Neural cell (in vitro differentiated cells): Measurements from ENCODE around the gene MAN2A2. TPM values are rescaled to one million over a fixed set of nuclear protein-coding genes. Genes with fewer than 3 reads are reported as not detected.

ENCODE experiments used
- H2AFZ ChIP-seq: fragments of 200-600, 300-800 bp; sonication (generic), shearing (Covaris generic); 2 replicates; pipeline ENCODE4 v1.6.0; 2014; ENCODE audit warnings: low read depth, mild to moderate bottlenecking, antibody characterized with exemption, low read length, moderate library complexity
- H3F3A ChIP-seq: fragments of 200-600 bp; shearing (Covaris generic); 2 replicates; pipeline ENCODE4 v1.6.1; 2016; ENCODE audit warnings: mild to moderate bottlenecking, moderate library complexity, mixed read lengths, antibody characterized with exemption, low read length; ENCODE audit not compliant: insufficient read depth, poor library complexity, severe bottlenecking
- H3K27ac ChIP-seq: fragments of 200-600, 300-800 bp; sonication (generic), shearing (Covaris generic); 2 replicates; pipeline ENCODE4 v1.5.1; 2014; ENCODE audit warnings: mild to moderate bottlenecking, low read length, moderate library complexity
- H3K27me3 ChIP-seq: fragments of 300-800, 200-600 bp; sonication (generic), shearing (Covaris generic); 2 replicates; pipeline ENCODE4 v1.6.0; 2014; ENCODE audit warnings: mild to moderate bottlenecking, low read depth, low read length, moderate library complexity; ENCODE audit not compliant: insufficient read depth
- H3K36me3 ChIP-seq: fragments of 300-800, 200-600 bp; sonication (generic), shearing (Covaris generic); 2 replicates; pipeline ENCODE4 v1.5.1; 2014; ENCODE audit warnings: mild to moderate bottlenecking, antibody characterized with exemption, low read length, moderate library complexity; ENCODE audit not compliant: insufficient read depth
- H3K4me2 ChIP-seq: fragments of 300-800, 200-600 bp; sonication (generic), shearing (Covaris generic); 2 replicates; pipeline ENCODE4 v1.6.0; 2014; ENCODE audit warnings: mild to moderate bottlenecking, low read length
- H3K4me3 ChIP-seq: fragments of 300-800, 200-600 bp; sonication (generic), shearing (Covaris generic); 2 replicates; pipeline ENCODE4 v1.5.1; 2014; ENCODE audit warnings: mild to moderate bottlenecking, low read length, moderate library complexity
- H3K79me2 ChIP-seq: fragments of 200-600 bp; shearing (Covaris generic); replicated peaks from 2 replicates; pipeline ENCODE4 v1.6.0; 2014; ENCODE audit warnings: mild to moderate bottlenecking, low read length, moderate library complexity; ENCODE audit not compliant: insufficient read depth
- H3K9ac ChIP-seq: fragments of 300-800, 200-600 bp; sonication (generic), shearing (Covaris generic); 2 replicates; pipeline ENCODE4 v1.6.1; 2016; ENCODE audit warnings: mild to moderate bottlenecking, low read length, mixed read lengths
- H3K9me2 ChIP-seq: fragments of 200-600 bp; shearing (Covaris generic); 2 replicates; pipeline ENCODE4 v1.6.1; 2016; ENCODE audit warnings: mild to moderate bottlenecking, low read length, mixed read lengths; ENCODE audit not compliant: insufficient read depth
- H3K9me3 ChIP-seq: fragments of 200-600, 300-800 bp; sonication (generic), shearing (Covaris generic); 2 replicates; pipeline ENCODE4 v1.6.1; 2016; ENCODE audit warnings: mild to moderate bottlenecking, mixed run types, low read length, moderate library complexity, mixed read lengths
- H4K20me1 ChIP-seq: fragments of 200-600 bp; shearing (Covaris generic); 2 replicates; pipeline ENCODE4 v1.6.1; 2016; ENCODE audit warnings: mild to moderate bottlenecking, mixed run types; ENCODE audit not compliant: insufficient read depth
- EP300 ChIP-seq: fragments of 450-650 bp; conservative IDR thresholded peaks from 2 replicates; pipeline ENCODE4 v1.6.1; 2014; ENCODE audit warnings: antibody characterized with exemption, mild to moderate bottlenecking, moderate library complexity; ENCODE audit not compliant: poor library complexity, severe bottlenecking
- EZH2 ChIP-seq: fragments of 200-600, 300-800 bp; shearing (Covaris generic), sonication (generic); IDR thresholded peaks from 2 replicates; pipeline ENCODE4 v1.6.1; 2014; ENCODE audit warnings: antibody characterized with exemption, low read length, borderline replicate concordance, mild to moderate bottlenecking; ENCODE audit not compliant: insufficient read depth, poor library complexity, severe bottlenecking
- MXI1 ChIP-seq: fragments of 450-650 bp; conservative IDR thresholded peaks from 2 replicates; pipeline ENCODE4 v1.6.1; 2014; ENCODE audit warnings: antibody characterized with exemption, mild to moderate bottlenecking; ENCODE audit not compliant: poor library complexity, severe bottlenecking
- POLR2AphosphoS5 ChIP-seq: IDR thresholded peaks from 2 replicates; pipeline ENCODE4 v1.6.1; 2012
- RAD21 ChIP-seq: fragments of 450-650 bp; conservative IDR thresholded peaks from 2 replicates; pipeline ENCODE4 v1.6.1; 2014; ENCODE audit warnings: antibody characterized with exemption, mild to moderate bottlenecking, moderate library complexity
- SMC3 ChIP-seq: fragments of 450-650 bp; conservative IDR thresholded peaks from 2 replicates; pipeline ENCODE4 v1.6.1; 2014; ENCODE audit warnings: antibody characterized with exemption, mild to moderate bottlenecking, moderate library complexity; ENCODE audit not compliant: poor library complexity
- TAF1 ChIP-seq: IDR thresholded peaks from 2 replicates; pipeline ENCODE4 v1.6.1; 2012; ENCODE audit warnings: low read depth
- polyA plus RNA-seq: library from polyadenylated mRNA; depleted of rRNA; stranded (reverse); fragments of >200 nt; gene quantifications from 2 replicates; pipeline ENCODE4 v1.2.3, GENCODE V29; 2014
- TF ChIP-seq, protein P1 (sequence below): IDR thresholded peaks from 2 replicates; pipeline ENCODE4 v1.6.1; 2012; ENCODE audit warnings: borderline replicate concordance
- TF ChIP-seq, protein P2 (sequence below): fragments of 450-650 bp; IDR thresholded peaks from 2 replicates; pipeline ENCODE4 v1.5.1; 2014; ENCODE audit warnings: antibody characterized with exemption, mild to moderate bottlenecking, moderate library complexity; ENCODE audit not compliant: poor library complexity, severe bottlenecking

Gene MAN2A2
- polyA plus RNA-seq, 1 donor from 2014 or later = 59.8 TPM

DNA sequence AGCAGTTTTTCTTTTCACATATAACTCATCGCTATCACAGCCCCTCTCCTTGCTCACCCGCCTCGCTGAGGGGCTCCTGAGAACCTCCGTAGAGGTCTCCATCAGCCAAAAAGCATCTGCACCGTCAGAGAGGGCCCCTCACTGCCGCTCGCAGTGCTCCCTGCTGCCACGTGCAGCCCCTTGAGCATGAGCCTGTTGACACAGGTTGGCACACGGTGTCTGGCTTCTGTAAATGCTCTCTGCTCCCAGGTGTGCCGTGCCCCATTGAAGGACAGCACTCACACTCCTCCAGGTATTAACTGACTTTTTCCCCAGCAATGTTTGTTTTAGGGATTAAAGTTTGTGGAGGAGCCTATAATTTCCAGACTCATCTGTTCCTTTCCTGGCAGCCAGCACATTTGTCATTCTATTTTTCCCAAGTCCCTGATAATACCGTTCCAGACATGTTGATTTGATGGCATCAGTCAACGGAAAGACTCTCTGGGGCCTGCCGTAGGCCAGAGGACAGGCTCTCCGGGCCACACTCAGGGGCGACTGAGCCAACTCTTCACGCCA lies 36.9 kb upstream of the MAN2A2 start:
- no peaks in the 10 kb centered on the region for H3K9me3 ChIP-seq
- H3K36me3 ChIP-seq = no peaks in the 10 kb centered on the region
- no peaks in the 10 kb centered on the region for H3K9me2 ChIP-seq
- no peak for TF ChIP-seq SMC3
- TF ChIP-seq, protein P1, sequence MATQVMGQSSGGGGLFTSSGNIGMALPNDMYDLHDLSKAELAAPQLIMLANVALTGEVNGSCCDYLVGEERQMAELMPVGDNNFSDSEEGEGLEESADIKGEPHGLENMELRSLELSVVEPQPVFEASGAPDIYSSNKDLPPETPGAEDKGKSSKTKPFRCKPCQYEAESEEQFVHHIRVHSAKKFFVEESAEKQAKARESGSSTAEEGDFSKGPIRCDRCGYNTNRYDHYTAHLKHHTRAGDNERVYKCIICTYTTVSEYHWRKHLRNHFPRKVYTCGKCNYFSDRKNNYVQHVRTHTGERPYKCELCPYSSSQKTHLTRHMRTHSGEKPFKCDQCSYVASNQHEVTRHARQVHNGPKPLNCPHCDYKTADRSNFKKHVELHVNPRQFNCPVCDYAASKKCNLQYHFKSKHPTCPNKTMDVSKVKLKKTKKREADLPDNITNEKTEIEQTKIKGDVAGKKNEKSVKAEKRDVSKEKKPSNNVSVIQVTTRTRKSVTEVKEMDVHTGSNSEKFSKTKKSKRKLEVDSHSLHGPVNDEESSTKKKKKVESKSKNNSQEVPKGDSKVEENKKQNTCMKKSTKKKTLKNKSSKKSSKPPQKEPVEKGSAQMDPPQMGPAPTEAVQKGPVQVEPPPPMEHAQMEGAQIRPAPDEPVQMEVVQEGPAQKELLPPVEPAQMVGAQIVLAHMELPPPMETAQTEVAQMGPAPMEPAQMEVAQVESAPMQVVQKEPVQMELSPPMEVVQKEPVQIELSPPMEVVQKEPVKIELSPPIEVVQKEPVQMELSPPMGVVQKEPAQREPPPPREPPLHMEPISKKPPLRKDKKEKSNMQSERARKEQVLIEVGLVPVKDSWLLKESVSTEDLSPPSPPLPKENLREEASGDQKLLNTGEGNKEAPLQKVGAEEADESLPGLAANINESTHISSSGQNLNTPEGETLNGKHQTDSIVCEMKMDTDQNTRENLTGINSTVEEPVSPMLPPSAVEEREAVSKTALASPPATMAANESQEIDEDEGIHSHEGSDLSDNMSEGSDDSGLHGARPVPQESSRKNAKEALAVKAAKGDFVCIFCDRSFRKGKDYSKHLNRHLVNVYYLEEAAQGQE = no peak
- no peak for TF ChIP-seq RAD21
- no peak for TF ChIP-seq TAF1
- TF ChIP-seq EZH2 = no peak
- TF ChIP-seq, protein P2, sequence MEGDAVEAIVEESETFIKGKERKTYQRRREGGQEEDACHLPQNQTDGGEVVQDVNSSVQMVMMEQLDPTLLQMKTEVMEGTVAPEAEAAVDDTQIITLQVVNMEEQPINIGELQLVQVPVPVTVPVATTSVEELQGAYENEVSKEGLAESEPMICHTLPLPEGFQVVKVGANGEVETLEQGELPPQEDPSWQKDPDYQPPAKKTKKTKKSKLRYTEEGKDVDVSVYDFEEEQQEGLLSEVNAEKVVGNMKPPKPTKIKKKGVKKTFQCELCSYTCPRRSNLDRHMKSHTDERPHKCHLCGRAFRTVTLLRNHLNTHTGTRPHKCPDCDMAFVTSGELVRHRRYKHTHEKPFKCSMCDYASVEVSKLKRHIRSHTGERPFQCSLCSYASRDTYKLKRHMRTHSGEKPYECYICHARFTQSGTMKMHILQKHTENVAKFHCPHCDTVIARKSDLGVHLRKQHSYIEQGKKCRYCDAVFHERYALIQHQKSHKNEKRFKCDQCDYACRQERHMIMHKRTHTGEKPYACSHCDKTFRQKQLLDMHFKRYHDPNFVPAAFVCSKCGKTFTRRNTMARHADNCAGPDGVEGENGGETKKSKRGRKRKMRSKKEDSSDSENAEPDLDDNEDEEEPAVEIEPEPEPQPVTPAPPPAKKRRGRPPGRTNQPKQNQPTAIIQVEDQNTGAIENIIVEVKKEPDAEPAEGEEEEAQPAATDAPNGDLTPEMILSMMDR = no peak
- TF ChIP-seq MXI1 = no peak
- TF ChIP-seq POLR2AphosphoS5 = no peak
- no peak for TF ChIP-seq EP300
- no peak overlapping the region for H3K9ac ChIP-seq
- H3K27ac ChIP-seq = no peak overlapping the region
- H3K79me2 ChIP-seq = no peaks in the 10 kb centered on the region
- no peak overlapping the region for H2AFZ ChIP-seq
- no peaks in the 10 kb centered on the region for H3K27me3 ChIP-seq
- H3K4me2 ChIP-seq = no peak overlapping the region
- no peaks in the 10 kb centered on the region for H3F3A ChIP-seq
- H4K20me1 ChIP-seq = no peaks in the 10 kb centered on the region
- H3K4me3 ChIP-seq = no peak overlapping the region

DNA sequence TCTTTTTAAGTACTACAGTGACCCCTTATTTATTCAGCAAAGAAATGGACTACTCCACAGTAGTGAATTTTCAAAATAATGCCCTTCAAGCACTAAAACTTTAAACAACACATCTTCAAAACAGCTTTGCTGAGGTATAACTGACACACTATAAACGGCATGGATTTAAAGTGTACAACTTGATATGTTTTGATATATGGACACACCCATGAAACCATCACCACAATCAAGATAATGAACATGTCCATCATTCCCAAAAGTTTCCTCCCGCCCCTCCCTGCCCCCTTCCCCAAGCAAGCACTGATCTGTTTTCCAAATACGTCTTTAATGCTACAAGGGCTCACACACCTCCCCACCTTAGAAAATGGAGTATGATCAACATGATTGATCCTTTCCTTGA lies 36.3 kb upstream of the MAN2A2 start:
- Histone ChIP-seq H3F3A (no peaks in the 10 kb centered on the region), H3K9me2 (no peaks in the 10 kb centered on the region), H3K9me3 (no peaks in the 10 kb centered on the region), H3K36me3 (no peaks in the 10 kb centered on the region), H4K20me1 (no peaks in the 10 kb centered on the region), H2AFZ (no peak overlapping the region), H3K79me2 (no peaks in the 10 kb centered on the region), H3K27ac (no peak overlapping the region), H3K4me3 (no peak overlapping the region), H3K9ac (no peak overlapping the region), H3K27me3 (no peaks in the 10 kb centered on the region), H3K4me2 (no peak overlapping the region)
- TF ChIP-seq EP300 (no peak), MXI1 (no peak), TAF1 (no peak)
